SH-SY5Y (cell line): ENCODE results near the gene GOLT1A.

Experiments used
- GATA2 ChIP-seq: IDR thresholded peaks from 2 replicates; pipeline ENCODE4 v1.6.1; 2011; ENCODE audit warnings: mild to moderate bottlenecking, low read depth, low read length
- GATA3 ChIP-seq: IDR thresholded peaks from 2 replicates; pipeline ENCODE4 v1.6.1; 2011; ENCODE audit warnings: low read depth, mild to moderate bottlenecking, low read length, moderate library complexity

Gene GOLT1A

GRCh38 chr1:204149635-204150565 is 63.9 kb downstream of the GOLT1A start:
- TF ChIP-seq GATA3 (no peak), GATA2 (no peak)

- no peak; the same call in 1 of the 2 replicates for TF ChIP-seq GATA2
- no peak for TF ChIP-seq GATA3
Measured at GRCh38 chr1:204149107-204149506, 64.7 kb downstream of the GOLT1A start.
